ENCODE measurements around the gene KCNJ6. TPM values are rescaled to one million over a fixed set of nuclear protein-coding genes. Genes with fewer than 3 reads are reported as not detected.

KCNJ6 gene
- total RNA-seq, 1 experiment from 2014 or later: not detected

DNA sequence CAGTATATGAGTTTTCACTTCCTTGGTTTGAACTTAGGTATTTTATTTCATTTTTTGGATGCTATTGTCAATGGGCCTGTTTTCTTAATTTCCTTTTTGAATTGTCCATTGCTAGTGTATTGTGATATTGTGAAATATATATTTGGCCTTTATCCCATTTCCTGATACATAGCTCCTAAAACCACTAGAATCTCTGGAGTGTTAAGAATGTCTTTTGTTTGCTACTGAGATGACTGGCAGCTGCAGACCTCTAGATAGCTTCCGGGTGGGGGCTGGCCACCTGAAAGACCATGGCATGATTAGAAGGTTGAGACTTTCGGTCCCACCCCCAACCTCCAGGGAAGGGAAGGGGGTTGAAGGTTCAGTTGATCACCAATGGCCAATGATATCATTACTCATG, 245.4 kb downstream of the KCNJ6 start (continued):
- TF ChIP-seq, protein P1, sequence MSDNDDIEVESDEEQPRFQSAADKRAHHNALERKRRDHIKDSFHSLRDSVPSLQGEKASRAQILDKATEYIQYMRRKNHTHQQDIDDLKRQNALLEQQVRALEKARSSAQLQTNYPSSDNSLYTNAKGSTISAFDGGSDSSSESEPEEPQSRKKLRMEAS (IDR thresholded peaks at IDR 0.05): no peak
- TF ChIP-seq YY1 (IDR thresholded peaks at IDR 0.05; ENCODE audit: extremely low read depth, insufficient replicate concordance, low read depth, low read length) (no peak), RAD21 (IDR thresholded peaks at IDR 0.05; ENCODE audit: low read depth) (no peak), EZH2 (IDR thresholded peaks at IDR 0.05) (no peak), SP1 (IDR thresholded peaks at IDR 0.05; ENCODE audit: low read depth) (no peak), CBX3 (IDR thresholded peaks at IDR 0.05; ENCODE audit: low read depth) (no peak), SIN3A (IDR thresholded peaks at IDR 0.05; ENCODE audit: low read depth) (no peak), JUND (IDR thresholded peaks at IDR 0.05) (no peak)

DNA sequence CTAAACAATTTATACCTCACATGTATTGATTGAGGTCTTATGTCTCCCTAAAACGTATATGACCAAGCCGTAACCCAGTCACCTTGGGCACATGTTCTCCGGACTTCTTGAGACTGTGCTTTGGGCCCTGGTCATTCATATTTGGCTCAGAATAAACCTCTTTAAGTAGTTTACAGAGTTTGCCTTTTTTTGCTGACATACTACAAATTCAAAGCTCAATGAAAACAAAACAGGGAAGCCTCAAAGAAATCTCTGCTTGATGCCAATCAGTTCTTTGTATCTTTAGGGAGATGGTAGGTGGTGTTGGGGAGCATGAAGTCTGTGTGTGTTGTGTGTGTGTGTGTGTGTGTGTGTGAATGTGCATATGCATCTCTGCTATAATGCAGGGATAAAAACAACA, 247.0 kb downstream of the KCNJ6 start:
- ChIA-PET POLR2A (no interaction called here), RAD21 (ENCODE audit: low non-redundant PET in 1 of 2, low total read pairs in 2 of 2, uncharacterized antibody in 2 of 2, unreplicated experiment in 2 of 2) (no interaction called here), CTCF (interaction anchor here (0.9 kb wide), 1 partner anchor 24 kb away, joined by 3 read pairs; no protein-coding TSS in a partner anchor)
- intact Hi-C loops (cut with micrococcal nuclease): no loop called here
- Histone ChIP-seq H3K4me3 (replicated peaks in 1 of 2; ENCODE audit: low read depth in 1 of 2, low read length in 2 of 2) (no peak overlapping the region), H3K36me3 (ENCODE audit: control insufficient read depth in 1 of 2, insufficient read depth in 2 of 2, low read length in 2 of 2) (no peaks in the 10 kb centered on the region), H3K4me2 (ENCODE audit: low read length) (no peak overlapping the region), H3K27ac (ENCODE audit: low read depth, low read length) (no peak overlapping the region), H3K27me3 (ENCODE audit: insufficient read depth, low read length) (peaks cover 14% of the 10 kb centered on the region; the same call in 1 of the 2 replicates), H3K9me2 (ENCODE audit: insufficient read depth) (no peaks in the 10 kb centered on the region), H3K79me2 (ENCODE audit: insufficient read depth, low read length) (no peaks in the 10 kb centered on the region), H3K9ac (ENCODE audit: low read length) (no peak overlapping the region), H3K4me1 (ENCODE audit: control insufficient read depth in 1 of 2, insufficient read depth in 2 of 2, low read length in 2 of 2) (no peaks in the 10 kb centered on the region), H3K9me3 (ENCODE audit: control insufficient read depth in 1 of 2, insufficient read depth in 1 of 2, low read depth in 1 of 2, low read length in 2 of 2) (no peaks in the 10 kb centered on the region), H2AFZ (ENCODE audit: low read depth, low read length, poor library complexity, severe bottlenecking) (no peak overlapping the region), H4K20me1 (ENCODE audit: insufficient read depth) (no peaks in the 10 kb centered on the region)
- no peak for ATAC-seq
- TF ChIP-seq JUND (IDR thresholded peaks at IDR 0.05): no peak
- TF ChIP-seq ZFX (IDR thresholded peaks at IDR 0.05): no peak
- TF ChIP-seq EZH2phosphoT487 (IDR thresholded peaks at IDR 0.05; ENCODE audit: borderline replicate concordance): no peak
- TF ChIP-seq FOSL1 (IDR thresholded peaks at IDR 0.05; ENCODE audit: low read depth): no peak
- TF ChIP-seq, protein P2, sequence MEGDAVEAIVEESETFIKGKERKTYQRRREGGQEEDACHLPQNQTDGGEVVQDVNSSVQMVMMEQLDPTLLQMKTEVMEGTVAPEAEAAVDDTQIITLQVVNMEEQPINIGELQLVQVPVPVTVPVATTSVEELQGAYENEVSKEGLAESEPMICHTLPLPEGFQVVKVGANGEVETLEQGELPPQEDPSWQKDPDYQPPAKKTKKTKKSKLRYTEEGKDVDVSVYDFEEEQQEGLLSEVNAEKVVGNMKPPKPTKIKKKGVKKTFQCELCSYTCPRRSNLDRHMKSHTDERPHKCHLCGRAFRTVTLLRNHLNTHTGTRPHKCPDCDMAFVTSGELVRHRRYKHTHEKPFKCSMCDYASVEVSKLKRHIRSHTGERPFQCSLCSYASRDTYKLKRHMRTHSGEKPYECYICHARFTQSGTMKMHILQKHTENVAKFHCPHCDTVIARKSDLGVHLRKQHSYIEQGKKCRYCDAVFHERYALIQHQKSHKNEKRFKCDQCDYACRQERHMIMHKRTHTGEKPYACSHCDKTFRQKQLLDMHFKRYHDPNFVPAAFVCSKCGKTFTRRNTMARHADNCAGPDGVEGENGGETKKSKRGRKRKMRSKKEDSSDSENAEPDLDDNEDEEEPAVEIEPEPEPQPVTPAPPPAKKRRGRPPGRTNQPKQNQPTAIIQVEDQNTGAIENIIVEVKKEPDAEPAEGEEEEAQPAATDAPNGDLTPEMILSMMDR (IDR thresholded peaks at IDR 0.05 in 2 of 3, conservative IDR thresholded peaks at IDR 0.05 in 1 of 3; ENCODE audit: borderline replicate concordance in 1 of 3, insufficient read depth in 1 of 3, low read depth in 2 of 3, low read length in 2 of 3): no peak
- TF ChIP-seq SRF (IDR thresholded peaks at IDR 0.05; ENCODE audit: low read depth): no peak
- no peak for TF ChIP-seq CBX3 (IDR thresholded peaks at IDR 0.05; ENCODE audit: low read depth)
- TF ChIP-seq SP1 (IDR thresholded peaks at IDR 0.05; ENCODE audit: low read depth): no peak
- TF ChIP-seq, protein P3, sequence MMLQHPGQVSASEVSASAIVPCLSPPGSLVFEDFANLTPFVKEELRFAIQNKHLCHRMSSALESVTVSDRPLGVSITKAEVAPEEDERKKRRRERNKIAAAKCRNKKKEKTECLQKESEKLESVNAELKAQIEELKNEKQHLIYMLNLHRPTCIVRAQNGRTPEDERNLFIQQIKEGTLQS (IDR thresholded peaks at IDR 0.05): no peak
- TF ChIP-seq YY1 (IDR thresholded peaks at IDR 0.05; ENCODE audit: extremely low read depth, insufficient replicate concordance, low read depth, low read length): no peak
- TF ChIP-seq, protein P1 (IDR thresholded peaks at IDR 0.05): no peak
- TF ChIP-seq TCF7L2 (IDR thresholded peaks at IDR 0.05; ENCODE audit: borderline replicate concordance, extremely low read depth, insufficient read depth, insufficient read length): no peak
- BruUV-seq (replicated peaks): no TSS peak
- no peak for DNase-seq (ENCODE audit: low read depth, low spot score)

Measured in HCT116 (cell line).